ENCODE results near the gene LCN12.

LCN12 gene

GRCh38 chr9:136925414-136926153, 26.5 kb upstream of the LCN12 start:
- Histone ChIP-seq H3K36me3 (ENCODE audit: control insufficient read depth, insufficient read depth, low read length) (peaks cover 7% of the 10 kb centered on the region), H3K4me3 (ENCODE audit: low read length) (no peak overlapping the region), H3K79me2 (ENCODE audit: control insufficient read depth, insufficient read depth, low read length) (no peaks in the 10 kb centered on the region), H2AK5ac (ENCODE audit: low read length) (no peak overlapping the region), H3K4ac (ENCODE audit: low read depth, low read length) (no peak overlapping the region), H3K18ac (ENCODE audit: low read length) (no peak overlapping the region), H2BK5ac (ENCODE audit: low read length) (no peak overlapping the region), H3K56ac (ENCODE audit: low read length) (no peak overlapping the region), H3K27ac (ENCODE audit: low read depth, low read length) (no peak overlapping the region), H3K4me2 (ENCODE audit: low read length) (no peak overlapping the region), H4K8ac (ENCODE audit: low read depth, low read length) (no peak overlapping the region), H2BK120ac (ENCODE audit: low read depth, low read length) (no peak overlapping the region), H3K23ac (ENCODE audit: low read length) (no peak overlapping the region), H3K4me1 (ENCODE audit: control insufficient read depth, low read depth, low read length) (no peaks in the 10 kb centered on the region), H3K27me3 (ENCODE audit: insufficient read depth, low read length, poor library complexity) (no peaks in the 10 kb centered on the region), H4K5ac (ENCODE audit: low read length) (no peak overlapping the region), H2BK15ac (replicated peaks; ENCODE audit: low read depth) (no peak overlapping the region), H3K9ac (ENCODE audit: low read length) (no peak overlapping the region), H3K79me1 (ENCODE audit: low read length) (no peaks in the 10 kb centered on the region)
- no peak for DNase-seq
- no CpG with 5 or more reads among the region's 33 CpGs for WGBS (ENCODE audit: extremely low coverage, insufficient coverage, low lambda C conversion rate)

GRCh38 chr9:136926154-136926704, 25.8 kb upstream of the LCN12 start:
- H3K4me1 ChIP-seq (ENCODE audit: control insufficient read depth, low read depth, low read length) = no peaks in the 10 kb centered on the region
- no peak overlapping the region for H2AK5ac ChIP-seq (ENCODE audit: low read length)
- H3K36me3 ChIP-seq (ENCODE audit: control insufficient read depth, insufficient read depth, low read length) = peaks cover 6% of the 10 kb centered on the region
- H3K4me3 ChIP-seq (ENCODE audit: low read length) = no peak overlapping the region
- H3K4me2 ChIP-seq (ENCODE audit: low read length) = no peak overlapping the region
- H3K18ac ChIP-seq (ENCODE audit: low read length) = no peak overlapping the region
- no peak overlapping the region for H4K5ac ChIP-seq (ENCODE audit: low read length)
- H3K9ac ChIP-seq (ENCODE audit: low read length) = no peak overlapping the region
- no peak overlapping the region for H3K4ac ChIP-seq (ENCODE audit: low read depth, low read length)
- H3K23ac ChIP-seq (ENCODE audit: low read length) = no peak overlapping the region
- no peak overlapping the region for H2BK15ac ChIP-seq (replicated peaks; ENCODE audit: low read depth)
- WGBS (ENCODE audit: extremely low coverage, insufficient coverage, low lambda C conversion rate) = no CpG with 5 or more reads among the region's 9 CpGs
- no peak overlapping the region for H2BK5ac ChIP-seq (ENCODE audit: low read length)
- no peak overlapping the region for H3K27ac ChIP-seq (ENCODE audit: low read depth, low read length)
- no peaks in the 10 kb centered on the region for H3K79me2 ChIP-seq (ENCODE audit: control insufficient read depth, insufficient read depth, low read length)
- no peak overlapping the region for H4K8ac ChIP-seq (ENCODE audit: low read depth, low read length)
- no peaks in the 10 kb centered on the region for H3K27me3 ChIP-seq (ENCODE audit: insufficient read depth, low read length, poor library complexity)
- no peaks in the 10 kb centered on the region for H3K79me1 ChIP-seq (ENCODE audit: low read length)
- H2BK120ac ChIP-seq (ENCODE audit: low read depth, low read length) = no peak overlapping the region
- no peak overlapping the region for H3K56ac ChIP-seq (ENCODE audit: low read length)
- no peak for DNase-seq

GRCh38 chr9:136926749-136927148, 25.3 kb upstream of the LCN12 start:
- Histone ChIP-seq H3K79me1 (ENCODE audit: low read length) (no peaks in the 10 kb centered on the region), H3K4me2 (ENCODE audit: low read length) (no peak overlapping the region)

GRCh38 chr9:136927343-136928271, 24.5 kb upstream of the LCN12 start:
- H3K4me2 ChIP-seq (ENCODE audit: low read length) = no peak overlapping the region
- H3K27ac ChIP-seq (ENCODE audit: low read depth, low read length) = no peak overlapping the region
- H3K79me2 ChIP-seq (ENCODE audit: control insufficient read depth, insufficient read depth, low read length) = no peaks in the 10 kb centered on the region
- no peak overlapping the region for H2AK5ac ChIP-seq (ENCODE audit: low read length)
- no peak overlapping the region for H3K18ac ChIP-seq (ENCODE audit: low read length)
- H3K36me3 ChIP-seq (ENCODE audit: control insufficient read depth, insufficient read depth, low read length) = peaks cover 6% of the 10 kb centered on the region
- H3K27me3 ChIP-seq (ENCODE audit: insufficient read depth, low read length, poor library complexity) = no peaks in the 10 kb centered on the region
- no peak for DNase-seq
- H3K23ac ChIP-seq (ENCODE audit: low read length) = no peak overlapping the region
- H3K9ac ChIP-seq (ENCODE audit: low read length) = no peak overlapping the region
- H3K4me1 ChIP-seq (ENCODE audit: control insufficient read depth, low read depth, low read length) = no peaks in the 10 kb centered on the region
- H3K79me1 ChIP-seq (ENCODE audit: low read length) = no peaks in the 10 kb centered on the region
- WGBS (ENCODE audit: extremely low coverage, insufficient coverage, low lambda C conversion rate) = no CpG with 5 or more reads among the region's 23 CpGs
- H2BK120ac ChIP-seq (ENCODE audit: low read depth, low read length) = no peak overlapping the region
- H2BK15ac ChIP-seq (replicated peaks; ENCODE audit: low read depth) = no peak overlapping the region
- H3K56ac ChIP-seq (ENCODE audit: low read length) = no peak overlapping the region
- H3K4me3 ChIP-seq (ENCODE audit: low read length) = no peak overlapping the region
- no peak overlapping the region for H2BK5ac ChIP-seq (ENCODE audit: low read length)
- no peak overlapping the region for H4K8ac ChIP-seq (ENCODE audit: low read depth, low read length)
- no peak overlapping the region for H3K4ac ChIP-seq (ENCODE audit: low read depth, low read length)
- H4K5ac ChIP-seq (ENCODE audit: low read length) = no peak overlapping the region

More at GRCh38 chr9:136926749-136927148, 25.3 kb upstream of the LCN12 start:
- no peak overlapping the region for H3K4me3 ChIP-seq (ENCODE audit: low read length)
- no peak overlapping the region for H3K56ac ChIP-seq (ENCODE audit: low read length)
- no peak overlapping the region for H2AK5ac ChIP-seq (ENCODE audit: low read length)
- no peak overlapping the region for H4K5ac ChIP-seq (ENCODE audit: low read length)
- no peaks in the 10 kb centered on the region for H3K27me3 ChIP-seq (ENCODE audit: insufficient read depth, low read length, poor library complexity)
- no peak overlapping the region for H4K8ac ChIP-seq (ENCODE audit: low read depth, low read length)
- no peak overlapping the region for H2BK120ac ChIP-seq (ENCODE audit: low read depth, low read length)
- DNase-seq = no peak
- H3K4me1 ChIP-seq (ENCODE audit: control insufficient read depth, low read depth, low read length) = no peaks in the 10 kb centered on the region
- H3K23ac ChIP-seq (ENCODE audit: low read length) = no peak overlapping the region
- H3K79me2 ChIP-seq (ENCODE audit: control insufficient read depth, insufficient read depth, low read length) = no peaks in the 10 kb centered on the region
- H2BK15ac ChIP-seq (replicated peaks; ENCODE audit: low read depth) = no peak overlapping the region
- WGBS (ENCODE audit: extremely low coverage, insufficient coverage, low lambda C conversion rate) = no CpG with 5 or more reads among the region's 13 CpGs
- no peak overlapping the region for H3K27ac ChIP-seq (ENCODE audit: low read depth, low read length)
- no peak overlapping the region for H3K4ac ChIP-seq (ENCODE audit: low read depth, low read length)
- peaks cover 6% of the 10 kb centered on the region for H3K36me3 ChIP-seq (ENCODE audit: control insufficient read depth, insufficient read depth, low read length)
- no peak overlapping the region for H2BK5ac ChIP-seq (ENCODE audit: low read length)
- H3K18ac ChIP-seq (ENCODE audit: low read length) = no peak overlapping the region
- H3K9ac ChIP-seq (ENCODE audit: low read length) = no peak overlapping the region

GRCh38 chr9:136928591-136928990, 23.5 kb upstream of the LCN12 start:
- no peak overlapping the region for H4K8ac ChIP-seq (ENCODE audit: low read depth, low read length)
- no peak overlapping the region for H3K18ac ChIP-seq (ENCODE audit: low read length)
- no peak for DNase-seq
- no peaks in the 10 kb centered on the region for H3K27me3 ChIP-seq (ENCODE audit: insufficient read depth, low read length, poor library complexity)
- H3K79me1 ChIP-seq (ENCODE audit: low read length) = no peaks in the 10 kb centered on the region
- H3K4me3 ChIP-seq (ENCODE audit: low read length) = no peak overlapping the region
- no peak overlapping the region for H3K27ac ChIP-seq (ENCODE audit: low read depth, low read length)
- no peak overlapping the region for H2AK5ac ChIP-seq (ENCODE audit: low read length)
- H3K79me2 ChIP-seq (ENCODE audit: control insufficient read depth, insufficient read depth, low read length) = no peaks in the 10 kb centered on the region
- no peak overlapping the region for H2BK15ac ChIP-seq (replicated peaks; ENCODE audit: low read depth)
- no peak overlapping the region for H3K4me2 ChIP-seq (ENCODE audit: low read length)
- H3K4ac ChIP-seq (ENCODE audit: low read depth, low read length) = no peak overlapping the region
- H4K5ac ChIP-seq (ENCODE audit: low read length) = no peak overlapping the region
- no peak overlapping the region for H2BK120ac ChIP-seq (ENCODE audit: low read depth, low read length)
- H3K56ac ChIP-seq (ENCODE audit: low read length) = no peak overlapping the region
- no peaks in the 10 kb centered on the region for H3K4me1 ChIP-seq (ENCODE audit: control insufficient read depth, low read depth, low read length)
- H3K23ac ChIP-seq (ENCODE audit: low read length) = no peak overlapping the region
- H2BK5ac ChIP-seq (ENCODE audit: low read length) = no peak overlapping the region
- H3K36me3 ChIP-seq (ENCODE audit: control insufficient read depth, insufficient read depth, low read length) = peaks cover 6% of the 10 kb centered on the region
- H3K9ac ChIP-seq (ENCODE audit: low read length) = no peak overlapping the region
- WGBS (ENCODE audit: extremely low coverage, insufficient coverage, low lambda C conversion rate) = no CpG with 5 or more reads among the region's 9 CpGs

Measured in mesendoderm (in vitro differentiated cells).